GM23338 (cell line): ENCODE measurements around the gene PPP4R1. TPM values are rescaled to one million over a fixed set of nuclear protein-coding genes. Genes with fewer than 3 reads are reported as not detected.
A peak's percentile ranks its signal among the peaks of the same experiment; 100 is the strongest.

Experiments used
- ATAC-seq: fragments of 200-7000 bp; cut with Tn5 transposase; 3 replicates; pipeline ENCODE4 v1.9.1; 2020
- DNase-seq: peaks from one replicate; pipeline ENCODE4 v3.0.0-alpha.2; 2015; ENCODE audit warnings: low spot score
- H2AFZ ChIP-seq: fragments of 200-600 bp; sonication (generic); 2 replicates; pipeline ENCODE4 v1.8.0; 2016; ENCODE audit warnings: antibody characterized with exemption, mild to moderate bottlenecking, moderate library complexity
- H3F3A ChIP-seq: fragments of 200-600 bp; sonication (generic); replicated peaks from 2 replicates; pipeline ENCODE4 v1.8.0; 2017; ENCODE audit warnings: antibody characterized with exemption, mixed run types, low read depth
- H3K27ac ChIP-seq: fragments of 200-600 bp; sonication (generic); 2 replicates; pipeline ENCODE4 v1.6.1; 2016; ENCODE audit warnings: low read depth
- H3K27me3 ChIP-seq: fragments of 200-600 bp; sonication (generic); 2 replicates; pipeline ENCODE4 v1.8.0; 2016; ENCODE audit warnings: mild to moderate bottlenecking, mixed run types, moderate library complexity; ENCODE audit not compliant: insufficient read depth
- H3K36me3 ChIP-seq: fragments of 200-600 bp; sonication (generic); 2 replicates; pipeline ENCODE4 v1.8.0; 2016; ENCODE audit warnings: mild to moderate bottlenecking; ENCODE audit not compliant: insufficient read depth
- H3K4me1 ChIP-seq: fragments of 200-600 bp; sonication (generic); 2 replicates; pipeline ENCODE4 v1.8.0; 2016; ENCODE audit warnings: mild to moderate bottlenecking, moderate library complexity; ENCODE audit not compliant: insufficient read depth
- H3K4me2 ChIP-seq: fragments of 200-600 bp; sonication (generic); 2 replicates; pipeline ENCODE4 v1.7.1; 2017; ENCODE audit warnings: mixed run types
- H3K4me3 ChIP-seq: fragments of 200-600 bp; sonication (generic); 2 replicates; pipeline ENCODE4 v1.6.1; 2016; ENCODE audit warnings: mixed run types
- H3K79me2 ChIP-seq: fragments of 200-600 bp; sonication (generic); replicated peaks from 2 replicates; pipeline ENCODE4 v1.8.0; 2017; ENCODE audit warnings: mild to moderate bottlenecking; ENCODE audit not compliant: insufficient read depth
- H3K9me2 ChIP-seq: fragments of 200-600 bp; sonication (generic); 2 replicates; pipeline ENCODE4 v1.8.0; 2017; ENCODE audit not compliant: insufficient read depth
- H4K20me1 ChIP-seq: fragments of 200-600 bp; sonication (generic); replicated peaks from 2 replicates; pipeline ENCODE4 v1.8.0; 2017; ENCODE audit warnings: mild to moderate bottlenecking; ENCODE audit not compliant: insufficient read depth
- H3K27ac Mint-ChIP-seq: 2 replicates; pipeline ENCODE4 v1.8.0; 2020; ENCODE audit warnings: inconsistent platforms, mild to moderate bottlenecking, moderate library complexity, mixed read lengths
- H3K27me3 Mint-ChIP-seq: 3 replicates; pipeline ENCODE4 v1.8.0; 2022; ENCODE audit warnings: low read depth, mild to moderate bottlenecking, moderate library complexity, mixed read lengths, inconsistent platforms; ENCODE audit not compliant: insufficient read depth, poor library complexity
- H3K36me3 Mint-ChIP-seq: 3 replicates; pipeline ENCODE4 v1.8.0; 2021; ENCODE audit warnings: low read depth, mild to moderate bottlenecking, inconsistent platforms, moderate library complexity, mixed read lengths
- H3K4me1 Mint-ChIP-seq: 3 replicates; pipeline ENCODE4 v1.8.0; 2020; ENCODE audit warnings: mild to moderate bottlenecking, inconsistent platforms, mixed read lengths
- H3K4me3 Mint-ChIP-seq: 3 replicates; pipeline ENCODE4 v1.8.0; 2021; ENCODE audit warnings: moderate library complexity, mild to moderate bottlenecking, inconsistent platforms, mixed read lengths
- H3K9me3 Mint-ChIP-seq: 3 replicates; pipeline ENCODE4 v1.8.0; 2020; ENCODE audit warnings: moderate library complexity, mild to moderate bottlenecking, inconsistent platforms, mixed read lengths
- EZH2 ChIP-seq: fragments of 200-600 bp; sonication (generic); IDR thresholded peaks from one replicate; pipeline ENCODE4 v1.8.0; 2017; ENCODE audit warnings: antibody characterized with exemption, mild to moderate bottlenecking, low read depth; ENCODE audit not compliant: unreplicated experiment
- NANOG ChIP-seq: IDR thresholded peaks from 2 replicates; pipeline ENCODE4 v1.6.1; 2016; ENCODE audit warnings: antibody characterized with exemption, borderline replicate concordance
- POLR2AphosphoS5 ChIP-seq: IDR thresholded peaks from 2 replicates; pipeline ENCODE4 v1.6.1; 2016; ENCODE audit warnings: antibody characterized with exemption, low read depth
- STAT1 ChIP-seq: IDR thresholded peaks from one replicate; pipeline ENCODE4 v1.6.1; 2016; ENCODE audit warnings: antibody characterized with exemption; ENCODE audit not compliant: unreplicated experiment
- polyA plus RNA-seq: library from polyadenylated mRNA; unstranded; fragments of >200 nt; fragmentation: Nextera tagmentation; extraction: Ambion mirVana; gene quantifications from 2 replicates; pipeline ENCODE4 v1.2.1, GENCODE V29; 2016
- total RNA-seq: library from RNA; depleted of rRNA; stranded (reverse); fragments of >200 nt; shearing (Covaris generic); gene quantifications from 2 replicates; pipeline ENCODE4 v1.2.3, GENCODE V29; 2014
- TF ChIP-seq, protein P1 (sequence below): IDR thresholded peaks from 2 replicates; pipeline ENCODE4 v1.6.1; 2016; ENCODE audit warnings: antibody characterized with exemption
- TF ChIP-seq, protein P2 (sequence below), 2 experiments: fragments of 200-600 bp in 1 of 2; sonication (generic) in 1 of 2; conservative IDR thresholded peaks; 2 replicates each; pipeline versions ENCODE4 v1.5.1 to v1.6.1; 2016 to 2017; ENCODE audit warnings: antibody characterized with exemption in 2 of 2, low read depth in 2 of 2, mild to moderate bottlenecking in 2 of 2, moderate library complexity in 1 of 2

Gene PPP4R1
- total and polyA plus RNA-seq, 2 experiments from 2014 or later = 18.1 to 79.4 TPM

DNA sequence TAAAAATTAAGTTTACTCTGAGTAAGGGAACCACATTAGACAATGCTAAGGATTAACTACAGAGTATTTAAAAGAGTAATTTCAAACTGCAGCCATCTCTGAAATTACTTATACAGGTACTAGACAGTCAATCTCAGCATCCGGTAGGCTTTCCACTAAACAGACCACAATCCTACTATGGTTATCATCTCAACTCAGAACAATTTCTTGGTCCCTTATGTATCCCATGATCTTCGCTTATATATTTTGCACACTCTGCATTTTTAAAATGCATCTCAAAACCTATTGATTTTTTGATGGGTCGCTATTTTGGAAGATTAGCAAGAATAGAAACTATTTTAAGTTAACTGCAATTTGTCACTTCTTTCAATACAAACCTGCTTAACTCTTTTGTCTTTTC is 1.4 kb downstream of the PPP4R1 start:
- Histone ChIP-seq H3K4me1 (peaks cover 33% of the 10 kb centered on the region), H3K4me3 (peak overlapping the region; percentile 85), H3K79me2 (peaks cover 58% of the 10 kb centered on the region), H3K27ac (no peak overlapping the region), H3K27me3 (no peaks in the 10 kb centered on the region), H3F3A (peaks cover 5% of the 10 kb centered on the region; the same call in 1 of the 2 replicates), H3K36me3 (no peaks in the 10 kb centered on the region), H3K4me2 (peak overlapping the region; percentile 83), H3K9me2 (no peaks in the 10 kb centered on the region), H2AFZ (no peak overlapping the region), H4K20me1 (peaks cover 3% of the 10 kb centered on the region; the same call in 1 of the 2 replicates)
- peak overlapping the region; percentile 93 for H3K4me3 Mint-ChIP-seq
- peaks cover 7% of the 10 kb centered on the region for H3K27me3 Mint-ChIP-seq
- H3K36me3 Mint-ChIP-seq = peaks cover 20% of the 10 kb centered on the region
- ATAC-seq (no peak), DNase-seq (no peak)
- peaks cover 43% of the 10 kb centered on the region for H3K4me1 Mint-ChIP-seq
- H3K27ac Mint-ChIP-seq = no peak overlapping the region
- H3K9me3 Mint-ChIP-seq = no peaks in the 10 kb centered on the region; the same call in 2 of the 3 replicates
- TF ChIP-seq EZH2 = no peak
- TF ChIP-seq STAT1 = no peak
- TF ChIP-seq NANOG = no peak
- TF ChIP-seq POLR2AphosphoS5 = no peak
- TF ChIP-seq, protein P1, sequence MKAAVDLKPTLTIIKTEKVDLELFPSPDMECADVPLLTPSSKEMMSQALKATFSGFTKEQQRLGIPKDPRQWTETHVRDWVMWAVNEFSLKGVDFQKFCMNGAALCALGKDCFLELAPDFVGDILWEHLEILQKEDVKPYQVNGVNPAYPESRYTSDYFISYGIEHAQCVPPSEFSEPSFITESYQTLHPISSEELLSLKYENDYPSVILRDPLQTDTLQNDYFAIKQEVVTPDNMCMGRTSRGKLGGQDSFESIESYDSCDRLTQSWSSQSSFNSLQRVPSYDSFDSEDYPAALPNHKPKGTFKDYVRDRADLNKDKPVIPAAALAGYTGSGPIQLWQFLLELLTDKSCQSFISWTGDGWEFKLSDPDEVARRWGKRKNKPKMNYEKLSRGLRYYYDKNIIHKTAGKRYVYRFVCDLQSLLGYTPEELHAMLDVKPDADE = no peak

DNA sequence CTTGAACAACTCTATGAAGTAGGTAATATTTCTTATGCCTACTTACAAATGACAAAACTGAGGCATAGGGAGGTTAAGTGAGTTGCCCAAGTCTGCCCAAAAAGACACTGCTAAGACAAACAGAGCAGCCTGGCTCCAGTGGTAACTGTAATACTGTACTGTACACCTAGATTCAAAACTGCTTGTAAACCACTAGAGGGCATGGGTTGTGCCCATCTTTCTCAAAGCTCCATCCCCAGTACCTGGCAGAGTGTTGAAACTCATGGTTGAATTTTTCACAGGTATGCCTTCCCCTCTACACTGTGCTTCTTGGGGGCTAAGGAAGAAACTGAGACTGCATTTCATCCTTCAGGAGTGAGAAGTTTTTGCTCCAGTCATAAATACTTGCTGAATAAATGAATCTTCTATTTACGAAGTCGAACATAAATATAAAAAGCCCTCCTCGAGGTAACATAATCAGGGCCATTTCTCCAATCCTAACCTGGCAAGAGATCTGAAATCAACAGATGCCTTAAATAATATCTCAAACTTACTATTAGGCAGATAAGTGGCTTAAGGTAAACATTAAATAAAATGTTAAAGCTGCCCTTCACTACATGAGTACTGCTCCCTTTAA is 2.0 kb downstream of the PPP4R1 start:
- Histone ChIP-seq H3K27me3 (no peaks in the 10 kb centered on the region), H3K36me3 (no peaks in the 10 kb centered on the region), H3K27ac (no peak overlapping the region), H3K4me3 (no peak overlapping the region; the same call in 1 of the 2 replicates), H3K4me2 (peak overlapping the region; percentile 83; the same call in 1 of the 2 replicates), H2AFZ (no peak overlapping the region), H3K4me1 (peaks cover 33% of the 10 kb centered on the region), H3K79me2 (peaks cover 64% of the 10 kb centered on the region), H3K9me2 (no peaks in the 10 kb centered on the region), H3F3A (peaks cover 5% of the 10 kb centered on the region; the same call in 1 of the 2 replicates), H4K20me1 (peaks cover 3% of the 10 kb centered on the region; the same call in 1 of the 2 replicates)
- 0 out of 3 replicates have a peak, but pooled peaks have one; percentile 6 for ATAC-seq
- H3K36me3 Mint-ChIP-seq = peaks cover 21% of the 10 kb centered on the region
- peaks cover 7% of the 10 kb centered on the region for H3K27me3 Mint-ChIP-seq
- TF ChIP-seq, protein P2, sequence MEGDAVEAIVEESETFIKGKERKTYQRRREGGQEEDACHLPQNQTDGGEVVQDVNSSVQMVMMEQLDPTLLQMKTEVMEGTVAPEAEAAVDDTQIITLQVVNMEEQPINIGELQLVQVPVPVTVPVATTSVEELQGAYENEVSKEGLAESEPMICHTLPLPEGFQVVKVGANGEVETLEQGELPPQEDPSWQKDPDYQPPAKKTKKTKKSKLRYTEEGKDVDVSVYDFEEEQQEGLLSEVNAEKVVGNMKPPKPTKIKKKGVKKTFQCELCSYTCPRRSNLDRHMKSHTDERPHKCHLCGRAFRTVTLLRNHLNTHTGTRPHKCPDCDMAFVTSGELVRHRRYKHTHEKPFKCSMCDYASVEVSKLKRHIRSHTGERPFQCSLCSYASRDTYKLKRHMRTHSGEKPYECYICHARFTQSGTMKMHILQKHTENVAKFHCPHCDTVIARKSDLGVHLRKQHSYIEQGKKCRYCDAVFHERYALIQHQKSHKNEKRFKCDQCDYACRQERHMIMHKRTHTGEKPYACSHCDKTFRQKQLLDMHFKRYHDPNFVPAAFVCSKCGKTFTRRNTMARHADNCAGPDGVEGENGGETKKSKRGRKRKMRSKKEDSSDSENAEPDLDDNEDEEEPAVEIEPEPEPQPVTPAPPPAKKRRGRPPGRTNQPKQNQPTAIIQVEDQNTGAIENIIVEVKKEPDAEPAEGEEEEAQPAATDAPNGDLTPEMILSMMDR (conservative IDR thresholded peaks at IDR 0.05; ENCODE audit: low read depth in 2 of 2) = peak; percentile 37 to 55
- no peak for TF ChIP-seq STAT1
- no peak for TF ChIP-seq EZH2
- no peaks in the 10 kb centered on the region; the same call in 2 of the 3 replicates for H3K9me3 Mint-ChIP-seq
- H3K4me3 Mint-ChIP-seq = peak overlapping the region; percentile 93
- H3K4me1 Mint-ChIP-seq = peaks cover 43% of the 10 kb centered on the region
- DNase-seq = peak; percentile 37
- no peak overlapping the region for H3K27ac Mint-ChIP-seq
